GM23248 (cell line): ENCODE data around the gene WSCD1.

Experiments
- EZH2 ChIP-seq: fragments of 200-600 bp; sonication (generic); IDR thresholded peaks from 2 replicates; pipeline ENCODE4 v1.6.1; 2018; ENCODE audit warnings: antibody characterized with exemption, mild to moderate bottlenecking; ENCODE audit not compliant: insufficient read depth, poor library complexity, severe bottlenecking
- EZH2phosphoT487 ChIP-seq: fragments of 200-600 bp; sonication (generic); IDR thresholded peaks from 2 replicates; pipeline ENCODE4 v1.6.1; 2018; ENCODE audit warnings: antibody characterized with exemption, moderate library complexity, mild to moderate bottlenecking, low read depth; ENCODE audit not compliant: insufficient read depth

DNA sequence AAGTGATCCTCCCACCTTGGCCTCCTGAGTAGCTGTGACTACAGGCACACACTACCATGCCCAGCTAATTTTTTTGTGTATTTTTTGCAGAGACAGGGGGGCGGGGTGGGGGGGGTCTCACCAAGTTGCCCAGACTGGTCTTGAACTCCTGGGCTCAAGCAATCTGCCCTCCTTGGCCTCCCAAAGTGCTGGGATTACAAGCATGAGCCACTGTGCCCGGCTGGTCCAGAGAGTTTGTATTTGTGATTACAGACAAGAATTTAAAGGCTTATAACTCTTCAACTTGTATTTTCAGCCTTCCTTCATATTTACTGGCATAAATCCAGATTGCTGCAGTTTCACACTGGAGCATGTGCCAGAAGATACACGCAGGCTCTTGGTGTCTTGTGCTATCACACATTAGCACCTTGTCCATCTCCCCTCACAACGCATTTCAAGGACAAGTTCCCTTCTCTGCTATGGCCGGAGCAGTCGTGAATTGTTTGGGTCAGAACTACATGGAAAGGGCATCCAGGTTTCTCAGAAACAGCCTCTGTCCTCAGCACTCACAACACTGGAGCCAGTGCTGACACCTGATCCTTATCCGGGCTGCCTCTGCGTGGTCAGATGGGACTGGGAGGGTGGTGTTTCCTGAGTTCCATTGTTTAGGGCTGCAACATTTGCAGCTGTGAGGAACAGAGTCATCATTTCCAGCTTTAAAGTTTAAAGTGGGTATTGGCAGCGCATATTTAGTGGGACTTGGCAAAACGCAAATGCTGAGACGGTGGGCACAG, 28.1 kb downstream of the WSCD1 start:
- TF ChIP-seq EZH2, result no peak
- no peak for TF ChIP-seq EZH2phosphoT487
